ENCODE results near the gene BUD23.
A peak's percentile ranks its signal among the peaks of the same experiment; 100 is the strongest.

BUD23 gene

GRCh38 chr7:73738612-73739386, 55.4 kb downstream of the BUD23 start, which contains the start of gene ABHD11:
Gene ABHD11, minus strand, starts transcription at chr7:73738802. Its CDS starts 32 bp downstream, at chr7:73738770.
- H3K27ac ChIP-seq, result peak within 1 kb of the TSS; percentile 63
- peak; percentile 78 for DNase-seq (ENCODE audit: low read depth, low spot score)

- no peak for DNase-seq (ENCODE audit: low read depth, low spot score)
- peak overlapping the region; percentile 63 for H3K27ac ChIP-seq
These were observed 56.0 kb downstream of the BUD23 start for GRCh38 chr7:73739387-73739767.

- DNase-seq (ENCODE audit: low read depth, low spot score), result no peak
- no peak overlapping the region for H3K27ac ChIP-seq
These were observed 56.8 kb downstream of the BUD23 start for GRCh38 chr7:73740212-73740611.

- H3K27ac ChIP-seq, result no peak overlapping the region
- no peak for DNase-seq (ENCODE audit: low read depth, low spot score)
These were observed 57.4 kb downstream of the BUD23 start for GRCh38 chr7:73740771-73741170.

GRCh38 chr7:73741600-73741999, 58.2 kb downstream of the BUD23 start:
- DNase-seq (ENCODE audit: low read depth, low spot score), result no peak
- peak overlapping the region; percentile 57 for H3K27ac ChIP-seq

GRCh38 chr7:73742338-73742752, 58.9 kb downstream of the BUD23 start:
- peak overlapping the region; percentile 57 for H3K27ac ChIP-seq
- DNase-seq (ENCODE audit: low read depth, low spot score), result no peak

- peak overlapping the region; percentile 57 for H3K27ac ChIP-seq
- no peak for DNase-seq (ENCODE audit: low read depth, low spot score)
These were observed 59.6 kb downstream of the BUD23 start for GRCh38 chr7:73742753-73743641.

GRCh38 chr7:73746378-73746777, 63.0 kb downstream of the BUD23 start:
- no peak for DNase-seq (ENCODE audit: low read depth, low spot score)
- H3K27ac ChIP-seq, result no peak overlapping the region
